DOHH2 (cell line): ENCODE results near the gene MGMT.

ENCODE experiments used
- H3F3A ChIP-seq: fragments of 200-600 bp; sonication (generic), shearing (Covaris generic); 2 replicates; pipeline ENCODE4 v1.6.0; 2016; ENCODE audit warnings: antibody characterized with exemption, mild to moderate bottlenecking; ENCODE audit not compliant: control insufficient read depth, insufficient read depth
- H3K27ac ChIP-seq: fragments of 200-600 bp; sonication (generic); 2 replicates; pipeline ENCODE4 v1.5.1; 2014; ENCODE audit warnings: low read depth, mild to moderate bottlenecking, low read length, moderate library complexity
- H3K27me3 ChIP-seq: fragments of 200-600 bp; sonication (generic); 2 replicates; pipeline ENCODE4 v1.6.1; 2014; ENCODE audit warnings: mild to moderate bottlenecking, low read length, mixed read lengths; ENCODE audit not compliant: control insufficient read depth
- H3K36me3 ChIP-seq: fragments of 200-600 bp; sonication (generic); 2 replicates; pipeline ENCODE4 v1.6.1; 2014; ENCODE audit warnings: mild to moderate bottlenecking, low read length, moderate library complexity, mixed read lengths; ENCODE audit not compliant: control insufficient read depth
- H3K4me1 ChIP-seq: fragments of 200-600 bp; sonication (generic); 2 replicates; pipeline ENCODE4 v1.6.1; 2014; ENCODE audit warnings: mild to moderate bottlenecking, low read length, mixed read lengths; ENCODE audit not compliant: control insufficient read depth
- H3K4me2 ChIP-seq: fragments of 200-600 bp; sonication (generic); 2 replicates; pipeline ENCODE4 v1.6.0; 2014; ENCODE audit warnings: mild to moderate bottlenecking, low read length, moderate library complexity
- H3K4me3 ChIP-seq: fragments of 200-600 bp; sonication (generic); 2 replicates; pipeline ENCODE4 v1.5.1; 2014; ENCODE audit warnings: mild to moderate bottlenecking, low read length, mixed read lengths
- H3K79me2 ChIP-seq: fragments of 200-600 bp; sonication (generic); 2 replicates; pipeline ENCODE4 v1.6.1; 2014; ENCODE audit warnings: mild to moderate bottlenecking, low read length, mixed read lengths; ENCODE audit not compliant: control insufficient read depth
- H3K9me2 ChIP-seq: fragments of 200-600 bp; sonication (generic); replicated peaks from 2 replicates; pipeline ENCODE4 v1.6.1; 2014; ENCODE audit warnings: mild to moderate bottlenecking, low read length, mixed read lengths; ENCODE audit not compliant: control insufficient read depth
- H3K9me3 ChIP-seq: fragments of 200-600 bp; sonication (generic); 2 replicates; pipeline ENCODE4 v1.6.1; 2014; ENCODE audit warnings: antibody characterized with exemption, low read length, mixed read lengths; ENCODE audit not compliant: control insufficient read depth, insufficient read depth
- H4K20me1 ChIP-seq: fragments of 200-600 bp; sonication (generic); 2 replicates; pipeline ENCODE4 v1.6.0; 2014; ENCODE audit warnings: low read depth, mild to moderate bottlenecking, antibody characterized with exemption, low read length, moderate library complexity; ENCODE audit not compliant: control insufficient read depth, insufficient read depth
- EZH2phosphoT487 ChIP-seq: fragments of 200-600 bp; sonication (generic); IDR thresholded peaks from 2 replicates; pipeline ENCODE4 v1.6.1; 2017; ENCODE audit warnings: borderline replicate concordance, mild to moderate bottlenecking, antibody characterized with exemption, low read length, moderate library complexity, mixed read lengths
- TF ChIP-seq, protein P1 (sequence below): fragments of 200-600 bp; sonication (generic); IDR thresholded peaks from one replicate; pipeline ENCODE4 v1.5.1; 2014; ENCODE audit warnings: antibody characterized with exemption, mild to moderate bottlenecking, low read depth, low read length; ENCODE audit not compliant: poor library complexity, severe bottlenecking

MGMT gene

DNA sequence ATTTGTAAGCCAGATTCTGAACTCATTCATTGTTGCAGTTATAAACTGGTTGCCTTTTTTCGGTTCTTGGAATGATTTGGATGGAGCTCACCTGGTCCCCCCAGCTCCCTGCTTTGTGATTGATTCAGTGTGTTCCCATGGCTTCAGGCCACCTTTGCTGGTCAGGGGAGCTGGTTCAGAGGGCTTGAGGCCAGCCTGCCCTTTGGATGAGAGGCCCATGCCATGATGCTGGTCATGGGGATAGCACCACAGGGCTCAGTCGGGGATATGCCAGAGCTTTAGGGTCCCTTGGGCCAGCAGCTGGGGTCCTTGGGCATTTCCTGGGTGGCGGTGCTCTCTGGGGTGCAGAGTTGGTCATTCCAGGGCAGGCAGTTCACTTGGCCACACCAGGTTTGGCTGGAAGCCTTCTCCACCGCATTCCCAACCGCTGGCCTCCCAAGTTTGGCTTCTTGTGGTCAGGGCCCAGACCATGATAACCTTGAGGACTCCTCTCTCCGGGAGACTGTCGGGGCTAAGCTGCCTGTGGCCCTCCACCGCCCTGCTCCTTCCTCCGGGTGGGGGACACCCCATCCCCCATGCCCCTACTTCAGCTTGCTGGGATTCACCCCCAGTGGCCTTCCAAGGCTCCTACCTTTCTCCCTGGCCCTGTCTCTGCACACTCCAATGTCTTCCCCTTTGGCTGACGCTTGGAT lies 65.1 kb downstream of the MGMT start:
- Histone ChIP-seq H3K9me2 (no peaks in the 10 kb centered on the region), H3F3A (no peaks in the 10 kb centered on the region), H3K4me2 (no peak overlapping the region), H3K9me3 (no peaks in the 10 kb centered on the region), H3K36me3 (no peaks in the 10 kb centered on the region), H4K20me1 (no peaks in the 10 kb centered on the region), H3K79me2 (no peaks in the 10 kb centered on the region), H3K4me3 (no peak overlapping the region), H3K4me1 (peaks cover 8% of the 10 kb centered on the region), H3K27me3 (no peaks in the 10 kb centered on the region), H3K27ac (no peak overlapping the region)
- TF ChIP-seq, protein P1, sequence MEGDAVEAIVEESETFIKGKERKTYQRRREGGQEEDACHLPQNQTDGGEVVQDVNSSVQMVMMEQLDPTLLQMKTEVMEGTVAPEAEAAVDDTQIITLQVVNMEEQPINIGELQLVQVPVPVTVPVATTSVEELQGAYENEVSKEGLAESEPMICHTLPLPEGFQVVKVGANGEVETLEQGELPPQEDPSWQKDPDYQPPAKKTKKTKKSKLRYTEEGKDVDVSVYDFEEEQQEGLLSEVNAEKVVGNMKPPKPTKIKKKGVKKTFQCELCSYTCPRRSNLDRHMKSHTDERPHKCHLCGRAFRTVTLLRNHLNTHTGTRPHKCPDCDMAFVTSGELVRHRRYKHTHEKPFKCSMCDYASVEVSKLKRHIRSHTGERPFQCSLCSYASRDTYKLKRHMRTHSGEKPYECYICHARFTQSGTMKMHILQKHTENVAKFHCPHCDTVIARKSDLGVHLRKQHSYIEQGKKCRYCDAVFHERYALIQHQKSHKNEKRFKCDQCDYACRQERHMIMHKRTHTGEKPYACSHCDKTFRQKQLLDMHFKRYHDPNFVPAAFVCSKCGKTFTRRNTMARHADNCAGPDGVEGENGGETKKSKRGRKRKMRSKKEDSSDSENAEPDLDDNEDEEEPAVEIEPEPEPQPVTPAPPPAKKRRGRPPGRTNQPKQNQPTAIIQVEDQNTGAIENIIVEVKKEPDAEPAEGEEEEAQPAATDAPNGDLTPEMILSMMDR, result no peak
- no peak for TF ChIP-seq EZH2phosphoT487

DNA sequence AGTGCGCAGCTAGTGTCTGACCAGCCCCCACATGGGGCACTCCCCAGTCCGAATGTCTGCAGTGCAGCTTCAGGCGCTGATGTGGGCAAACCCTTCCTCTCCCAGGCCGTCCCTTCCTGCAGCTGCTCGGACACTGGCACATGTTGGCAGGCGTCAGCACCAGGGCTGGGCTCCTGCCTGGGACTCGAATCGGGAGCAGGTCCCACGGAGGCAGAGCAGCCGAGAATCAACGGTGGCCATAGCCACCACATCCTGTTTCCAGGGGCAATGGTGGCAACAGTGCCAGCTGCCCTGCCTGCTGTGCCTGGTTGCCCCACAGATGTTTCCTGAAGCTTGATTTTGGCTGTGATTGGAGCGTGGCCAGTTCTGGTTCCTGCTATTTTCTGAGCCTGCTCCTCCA lies 65.8 kb downstream of the MGMT start:
- no peaks in the 10 kb centered on the region for H3F3A ChIP-seq
- peaks cover 8% of the 10 kb centered on the region for H3K4me1 ChIP-seq
- TF ChIP-seq, protein P1, result no peak
- TF ChIP-seq EZH2phosphoT487, result no peak
- H3K4me3 ChIP-seq, result no peak overlapping the region
- H3K27ac ChIP-seq, result no peak overlapping the region
- no peak overlapping the region for H3K4me2 ChIP-seq
- H4K20me1 ChIP-seq, result no peaks in the 10 kb centered on the region
- no peaks in the 10 kb centered on the region for H3K9me2 ChIP-seq
- no peaks in the 10 kb centered on the region for H3K27me3 ChIP-seq
- no peaks in the 10 kb centered on the region for H3K9me3 ChIP-seq
- no peaks in the 10 kb centered on the region for H3K79me2 ChIP-seq
- H3K36me3 ChIP-seq, result no peaks in the 10 kb centered on the region

DNA sequence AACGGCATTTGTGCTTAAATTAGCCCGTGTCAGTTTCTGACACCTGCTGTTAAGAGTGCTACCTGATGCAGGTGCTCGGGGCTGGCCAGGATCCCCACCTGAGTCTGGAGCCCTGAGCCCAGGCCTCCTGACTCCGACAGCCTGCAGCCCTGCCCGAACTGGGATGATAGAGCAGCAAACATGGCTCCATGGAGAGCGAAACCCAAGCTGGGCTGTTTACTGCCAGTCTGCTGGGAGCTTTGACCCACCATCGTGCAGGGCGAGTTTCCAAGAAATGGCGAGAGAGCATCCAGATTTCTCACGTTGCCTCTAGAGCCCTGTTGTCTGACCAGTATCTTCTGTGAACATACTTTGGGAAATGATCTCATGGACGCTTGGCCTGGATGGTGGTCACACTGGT lies 66.2 kb downstream of the MGMT start:
- Histone ChIP-seq H3K4me3 (no peak overlapping the region), H3K9me2 (no peaks in the 10 kb centered on the region), H3K4me1 (peaks cover 8% of the 10 kb centered on the region), H3K9me3 (no peaks in the 10 kb centered on the region), H3K27ac (no peak overlapping the region), H3K79me2 (no peaks in the 10 kb centered on the region), H3K36me3 (no peaks in the 10 kb centered on the region), H3K4me2 (no peak overlapping the region), H4K20me1 (no peaks in the 10 kb centered on the region), H3F3A (no peaks in the 10 kb centered on the region), H3K27me3 (no peaks in the 10 kb centered on the region)
- TF ChIP-seq EZH2phosphoT487, result no peak
- TF ChIP-seq, protein P1, result no peak
